Skeletal muscle tissue (tissue), 4 donors: Measurements from ENCODE around the gene GSTA3. TPM values are rescaled to one million over a fixed set of nuclear protein-coding genes. Genes with fewer than 3 reads are reported as not detected.
"Not testable (repeated sequence)": the region's sequence is repeated elsewhere in the genome, so short reads cannot be mapped to it uniquely, and the experiment has no call there.

Experiments used
- H3K27ac ChIP-seq: one replicate; pipeline ENCODE4 v1.7.0; 2013; ENCODE audit warnings: mild to moderate bottlenecking, low read depth, low read length, inconsistent platforms
- H3K27me3 ChIP-seq, 3 donors: one replicate each; pipeline ENCODE4 v1.7.0; 2013; ENCODE audit warnings: low read length in 3 of 3; ENCODE audit not compliant: control insufficient read depth in 3 of 3, insufficient read depth in 3 of 3
- H3K36me3 ChIP-seq, 3 donors: one replicate each; pipeline ENCODE4 v1.7.0; 2013; ENCODE audit warnings: low read length in 3 of 3; ENCODE audit not compliant: control insufficient read depth in 3 of 3, insufficient read depth in 3 of 3
- H3K4me1 ChIP-seq, 3 donors: one replicate each; pipeline ENCODE4 v1.7.0; 2013; ENCODE audit warnings: low read length in 3 of 3, mild to moderate bottlenecking in 3 of 3; ENCODE audit not compliant: control insufficient read depth in 3 of 3, insufficient read depth in 3 of 3
- H3K4me3 ChIP-seq, 3 donors: one replicate each; pipeline ENCODE4 v1.7.0; 2013; ENCODE audit warnings: low read length in 3 of 3
- H3K9ac ChIP-seq, 3 donors: one replicate each; pipeline ENCODE4 v1.7.0; 2013; ENCODE audit warnings: low read length in 3 of 3, mild to moderate bottlenecking in 3 of 3, moderate library complexity in 2 of 3, low read depth in 1 of 3
- H3K9me3 ChIP-seq, 3 donors: one replicate each; pipeline ENCODE4 v1.7.0; 2013; ENCODE audit warnings: low read length in 3 of 3; ENCODE audit not compliant: control insufficient read depth in 3 of 3
- total RNA-seq: library from RNA; depleted of rRNA; stranded (reverse); fragments of >200 nt; gene quantifications from one replicate; pipeline ENCODE4 v1.2.3, GENCODE V29; 2014
- donor health status: Osteomylitis.

The GSTA3 gene
- total RNA-seq, 1 donor from 2014 or later = not detected

GRCh38 chr6:52870335-52871091 lies 39.0 kb downstream of the GSTA3 start:
- H3K27me3 ChIP-seq, H3K9ac ChIP-seq, H3K9me3 ChIP-seq, H3K27ac ChIP-seq, H3K36me3 ChIP-seq, H3K4me1 ChIP-seq, H3K4me3 ChIP-seq: not testable (repeated sequence)

- H3K9ac ChIP-seq, H3K36me3 ChIP-seq, H3K4me3 ChIP-seq, H3K4me1 ChIP-seq, H3K9me3 ChIP-seq, H3K27me3 ChIP-seq, H3K27ac ChIP-seq: not testable (repeated sequence)
Measured at GRCh38 chr6:52868899-52869298, 40.6 kb downstream of the GSTA3 start.

GRCh38 chr6:52868240-52868639 lies 41.3 kb downstream of the GSTA3 start:
- Histone ChIP-seq H3K27me3 (no peaks in the 10 kb centered on the region), H3K9ac (no peak overlapping the region), H3K4me3 (no peak overlapping the region), H3K4me1 (no peaks in the 10 kb centered on the region), H3K9me3 (no peaks in the 10 kb centered on the region), H3K36me3 (no peaks in the 10 kb centered on the region), H3K27ac (no peak overlapping the region)

- H3K36me3 ChIP-seq, H3K27me3 ChIP-seq, H3K9ac ChIP-seq, H3K4me3 ChIP-seq, H3K4me1 ChIP-seq, H3K27ac ChIP-seq, H3K9me3 ChIP-seq: not testable (repeated sequence)
Measured at GRCh38 chr6:52861151-52861550, 48.3 kb downstream of the GSTA3 start.

GRCh38 chr6:52858416-52858815 lies 51.1 kb downstream of the GSTA3 start:
- H3K36me3 ChIP-seq = no peaks in the 10 kb centered on the region
- H3K27ac ChIP-seq = no peak overlapping the region
- peaks cover 0 to 4% (median 0%) of the 10 kb centered on the region in 3 donors for H3K27me3 ChIP-seq
- no peak overlapping the region for H3K9ac ChIP-seq
- H3K4me3 ChIP-seq = no peak overlapping the region
- no peaks in the 10 kb centered on the region for H3K9me3 ChIP-seq
- H3K4me1 ChIP-seq = no peaks in the 10 kb centered on the region

GRCh38 chr6:52856137-52856536 lies 53.4 kb downstream of the GSTA3 start:
- H3K9ac ChIP-seq, H3K4me1 ChIP-seq, H3K4me3 ChIP-seq, H3K9me3 ChIP-seq, H3K27me3 ChIP-seq, H3K27ac ChIP-seq, H3K36me3 ChIP-seq: not testable (repeated sequence)

GRCh38 chr6:52849137-52849536 lies 60.4 kb downstream of the GSTA3 start:
- H3K9me3 ChIP-seq = peaks cover 0 to 2% (median 2%) of the 10 kb centered on the region in 3 donors
- no peak overlapping the region for H3K9ac ChIP-seq
- H3K4me1 ChIP-seq = no peaks in the 10 kb centered on the region
- H3K36me3 ChIP-seq = no peaks in the 10 kb centered on the region
- peaks cover 0 to 1% (median 0%) of the 10 kb centered on the region in 3 donors for H3K27me3 ChIP-seq
- H3K27ac ChIP-seq = no peak overlapping the region
- H3K4me3 ChIP-seq = no peak overlapping the region

Other genes with a start within 250 kb of the GSTA3 start
- gene TMEM14A, start 238.6 kb downstream of the GSTA3 start, total RNA-seq = 7.3 TPM
- gene GSTA2, start 146.2 kb downstream of the GSTA3 start, total RNA-seq = under 0.01 TPM
- gene GSTA1, start 105.9 kb downstream of the GSTA3 start, total RNA-seq = not detected
- not detected for gene GSTA5, start 68.9 kb downstream of the GSTA3 start, total RNA-seq
- gene GSTA4, start 85.6 kb upstream of the GSTA3 start, total RNA-seq = 35.5 TPM
- gene CILK1, start 152.1 kb upstream of the GSTA3 start, total RNA-seq = 6.3 TPM
- gene FBXO9, start 155.7 kb upstream of the GSTA3 start, total RNA-seq = 30.8 TPM
- not detected for gene GCM1, start 239.1 kb upstream of the GSTA3 start, total RNA-seq